ENCODE measurements around the gene CR1L. TPM values are rescaled to one million over a fixed set of nuclear protein-coding genes. Genes with fewer than 3 reads are reported as not detected.
A peak's percentile ranks its signal among the peaks of the same experiment; 100 is the strongest.

CR1L gene
- total and polyA plus RNA-seq, 8 donors, result 0.15 to 1.1 (median 0.73) TPM; not detected in 1

GRCh38 chr1:207752456-207752998 lies 107.6 kb downstream of the CR1L start:
- ATAC-seq (peak; percentile 67), DNase-seq (peak in 2 of 4 donors; percentile 62 to 85)
- Histone ChIP-seq H3K36me3 (peaks cover 0 to 5% of the 10 kb centered on the region in 2 donors), H3K4me1 (peaks cover 18 to 62% of the 10 kb centered on the region in 2 donors), H3K27ac (peak overlapping the region; percentile 91 to 95), H3K9me3 (no peaks in the 10 kb centered on the region), H3K27me3 (no peaks in the 10 kb centered on the region), H3K4me3 (peak overlapping the region; percentile 82 to 88)
- TF ChIP-seq CTCF (IDR thresholded peaks at IDR 0.05), result no peak
- intact Hi-C loops (cut with DNase I), result no loop called here

DNA sequence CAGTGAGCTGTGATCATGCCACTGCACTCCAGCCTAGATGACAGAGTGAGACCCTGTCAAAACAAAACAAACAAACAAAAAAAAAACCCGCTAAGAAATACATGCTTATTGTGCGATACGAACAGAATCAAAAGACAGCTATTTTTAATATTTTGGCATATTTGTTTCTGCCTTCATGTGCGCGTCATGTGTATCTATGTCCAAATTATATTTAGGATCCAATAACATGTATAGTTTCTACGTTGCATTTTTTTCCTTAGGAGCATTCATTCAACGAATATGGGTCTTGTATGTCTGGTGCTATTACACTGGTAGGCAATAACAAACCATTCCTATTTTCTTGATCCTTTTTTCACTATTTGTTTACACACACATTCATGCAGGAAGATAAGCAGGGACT lies 108.7 kb downstream of the CR1L start:
- Histone ChIP-seq H3K4me3 (peak overlapping the region in 1 of 2 donors; percentile 82), H3K27ac (peak overlapping the region in 1 of 2 donors; percentile 95), H3K4me1 (peaks cover 18 to 62% of the 10 kb centered on the region in 2 donors)

GRCh38 chr1:207754011-207754410 lies 109.1 kb downstream of the CR1L start:
- TF ChIP-seq CTCF (IDR thresholded peaks at IDR 0.05), result no peak
- H3K36me3 ChIP-seq, result peaks cover 0 to 20% of the 10 kb centered on the region in 2 donors
- H3K4me1 ChIP-seq, result peaks cover 18 to 62% of the 10 kb centered on the region in 2 donors
- intact Hi-C loops (cut with DNase I), result no loop called here
- no peak for DNase-seq
- H3K9me3 ChIP-seq, result no peaks in the 10 kb centered on the region
- no peak for ATAC-seq
- peak overlapping the region in 1 of 2 donors; percentile 80 for H3K27ac ChIP-seq
- H3K4me3 ChIP-seq, result peak overlapping the region in 1 of 2 donors; percentile 82
- no peaks in the 10 kb centered on the region for H3K27me3 ChIP-seq

More for the DNA sequence above, 108.7 kb downstream of the CR1L start:
- DNase-seq (no peak), ATAC-seq (no peak)
- Histone ChIP-seq H3K27me3 (no peaks in the 10 kb centered on the region), H3K9me3 (no peaks in the 10 kb centered on the region), H3K36me3 (peaks cover 0 to 16% of the 10 kb centered on the region in 2 donors)
- TF ChIP-seq CTCF (IDR thresholded peaks at IDR 0.05), result no peak
- intact Hi-C loops (cut with DNase I), result no loop called here

DNA sequence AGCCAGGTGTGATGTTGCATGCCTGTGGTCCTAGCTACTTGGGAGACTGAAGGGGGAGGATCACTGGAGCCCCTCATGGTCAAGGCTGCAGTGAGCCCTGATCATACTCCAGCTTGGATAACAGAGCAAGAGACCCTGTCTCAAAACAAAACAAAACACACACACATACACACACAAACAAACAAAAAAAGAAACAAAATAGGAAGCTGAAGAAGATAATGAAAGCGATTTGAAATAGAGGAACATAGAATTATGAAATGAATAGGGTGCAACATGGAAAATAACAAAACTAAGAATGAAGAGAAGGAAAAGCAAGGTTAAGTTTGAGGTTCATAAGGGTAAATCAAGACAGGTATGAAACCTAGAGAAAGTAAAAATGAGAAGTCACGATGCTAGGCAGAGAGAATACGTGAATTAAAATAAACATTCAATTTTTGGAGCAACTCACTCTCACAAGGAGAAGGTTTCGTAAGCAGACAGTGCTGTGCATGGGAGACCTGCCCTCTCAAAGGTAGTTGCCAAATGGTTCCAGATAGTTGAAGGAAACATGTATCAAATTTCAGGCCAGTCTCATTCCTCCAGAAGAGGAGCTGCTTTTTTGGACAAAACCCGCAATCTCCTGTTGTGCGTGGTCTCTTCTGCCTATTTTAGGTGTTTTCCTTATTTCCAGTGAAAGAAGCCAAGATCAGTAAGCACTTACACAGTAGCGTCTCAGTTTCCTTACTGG lies 110.2 kb downstream of the CR1L start:
- intact Hi-C loops (cut with DNase I), result no loop called here
- DNase-seq, result no peak
- Histone ChIP-seq H3K4me3 (peak overlapping the region in 1 of 2 donors; percentile 82), H3K9me3 (no peaks in the 10 kb centered on the region), H3K27me3 (no peaks in the 10 kb centered on the region), H3K36me3 (peaks cover 3 to 31% of the 10 kb centered on the region in 2 donors), H3K4me1 (peaks cover 16 to 53% of the 10 kb centered on the region in 2 donors), H3K27ac (peak overlapping the region in 1 of 2 donors; percentile 80)
- TF ChIP-seq CTCF (IDR thresholded peaks at IDR 0.05), result no peak
- no peak for ATAC-seq

Data from left lung (tissue), 10 donors.